AG09309 (cell line): ENCODE data around the gene ARHGAP30.

Source experiments
- DNase-seq: peaks from one replicate; pipeline ENCODE4 v3.0.0-alpha.2; 2010; ENCODE audit warnings: low read depth
- H3K4me3 ChIP-seq: 2 replicates; pipeline ENCODE4 v1.5.1; 2011; ENCODE audit warnings: mild to moderate bottlenecking, low read depth, low read length, moderate library complexity; ENCODE audit not compliant: control insufficient read depth
- CTCF ChIP-seq: IDR thresholded peaks from 2 replicates; pipeline ENCODE4 v1.5.1; 2011; ENCODE audit warnings: mild to moderate bottlenecking, low read depth, low read length, inconsistent platforms; ENCODE audit not compliant: insufficient read depth, control insufficient read depth; ENCODE audit errors: missing control alignments

ARHGAP30 gene

DNA sequence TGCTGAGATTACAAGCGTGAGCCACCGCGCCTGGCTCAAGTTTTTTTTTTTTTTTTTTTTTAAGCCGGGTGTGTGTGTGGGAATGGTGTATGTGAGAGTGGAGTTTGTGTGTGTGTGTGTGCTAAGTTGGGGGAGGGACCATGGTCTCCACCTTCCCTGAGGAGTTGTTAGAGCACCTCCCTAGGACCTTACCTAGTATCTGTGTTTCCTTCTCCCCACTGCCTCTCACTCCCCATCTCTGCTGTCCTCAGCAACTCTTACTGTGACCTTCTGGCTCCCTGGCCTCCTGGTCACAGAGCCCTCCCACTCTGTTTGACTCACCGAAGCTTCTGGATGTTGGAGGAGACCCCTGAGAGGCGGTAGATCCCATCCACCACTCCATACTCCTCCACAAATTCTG, 10.4 kb downstream of the ARHGAP30 start:
- DNase-seq: no peak
- no peak for TF ChIP-seq CTCF
- H3K4me3 ChIP-seq: no peak overlapping the region

DNA sequence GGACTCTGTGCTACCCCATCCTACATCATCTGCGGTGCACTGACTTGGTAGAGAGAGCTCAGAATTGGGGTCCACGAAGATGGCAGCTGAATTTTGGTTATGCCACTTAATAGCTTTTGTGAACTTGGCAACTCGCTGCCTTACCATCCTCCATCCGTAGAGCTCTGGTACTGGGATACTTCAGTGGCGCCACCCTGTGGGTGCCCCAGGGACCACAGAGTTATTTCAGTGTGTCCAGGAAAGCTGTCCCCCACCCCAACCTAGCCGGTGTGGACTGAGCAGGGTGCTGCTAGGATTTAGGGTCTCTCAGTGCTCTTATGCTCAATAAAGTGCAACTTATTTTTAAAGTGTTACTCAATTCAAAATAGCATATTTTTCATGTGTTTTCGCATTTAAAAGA, 14.9 kb downstream of the ARHGAP30 start:
- no peak for DNase-seq
- no peak overlapping the region for H3K4me3 ChIP-seq
- TF ChIP-seq CTCF: no peak

DNA sequence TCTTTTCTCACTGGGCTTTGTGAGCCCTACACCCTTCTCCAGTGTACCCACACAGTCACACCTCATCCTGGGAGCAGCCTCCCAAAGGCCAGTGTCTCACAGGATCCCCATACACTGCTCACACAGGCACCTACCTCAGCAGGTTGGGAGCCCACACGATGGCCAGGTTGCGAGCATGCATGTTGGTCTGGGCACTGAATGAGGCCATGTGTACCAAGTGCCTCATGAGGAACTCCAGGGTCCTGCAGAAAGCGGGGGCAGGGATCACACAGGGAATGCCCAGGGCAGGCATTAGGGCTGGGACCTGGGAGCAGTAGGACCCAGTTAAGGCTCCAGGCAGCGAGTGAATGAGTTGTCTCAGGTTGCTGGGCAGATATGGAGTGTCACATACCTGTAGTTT, 15.5 kb downstream of the ARHGAP30 start:
- no peak for TF ChIP-seq CTCF
- no peak overlapping the region for H3K4me3 ChIP-seq
- no peak for DNase-seq

DNA sequence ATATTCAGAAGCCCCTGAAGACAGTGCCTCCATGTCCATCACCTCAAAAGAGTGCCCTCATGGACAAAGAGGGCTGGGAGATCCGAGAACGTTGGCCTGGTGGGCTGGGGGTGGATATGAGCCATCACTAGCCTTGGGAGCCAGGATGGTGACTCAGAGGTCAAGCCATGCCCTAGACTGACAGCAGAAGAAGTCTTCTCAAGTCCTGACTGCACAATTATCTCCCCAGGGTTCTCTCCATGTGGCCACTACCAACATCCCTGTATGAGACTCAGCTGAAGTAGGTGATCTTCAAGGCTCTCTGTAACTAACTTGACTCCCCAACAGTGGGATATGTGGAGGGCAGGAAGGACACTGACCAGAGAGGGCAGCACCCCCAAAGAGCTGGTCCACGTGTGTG, 16.8 kb downstream of the ARHGAP30 start:
- no peak overlapping the region for H3K4me3 ChIP-seq
- TF ChIP-seq CTCF: no peak

DNA sequence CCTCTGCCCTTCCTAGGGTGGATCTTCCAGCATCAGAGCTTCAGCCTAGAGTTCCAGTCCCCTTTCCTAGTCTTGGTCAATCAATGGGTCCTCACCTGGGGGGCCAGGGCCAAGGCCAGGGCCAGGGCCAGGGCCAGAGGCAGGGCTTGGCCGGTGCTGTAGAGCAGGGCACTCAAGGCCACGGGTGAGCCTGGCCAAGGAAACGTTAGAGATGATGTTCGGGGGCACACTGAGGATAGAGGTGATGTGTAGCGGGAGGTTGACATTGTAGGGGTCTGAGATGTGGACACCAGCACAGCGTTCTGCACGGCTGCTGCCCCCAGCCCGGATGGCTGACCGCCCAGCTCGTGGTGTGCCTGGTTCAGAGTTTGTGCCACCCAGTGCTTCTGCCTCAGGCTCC, 18.5 kb downstream of the ARHGAP30 start:
- DNase-seq: no peak

More for the DNA sequence above, 16.8 kb downstream of the ARHGAP30 start:
- no peak for DNase-seq

GRCh38 chr1:161048949-161049722, 20.6 kb downstream of the ARHGAP30 start:
- DNase-seq: no peak
- H3K4me3 ChIP-seq: no peak overlapping the region
- no peak for TF ChIP-seq CTCF

More for the DNA sequence above, 18.5 kb downstream of the ARHGAP30 start:
- H3K4me3 ChIP-seq: no peak overlapping the region
- no peak for TF ChIP-seq CTCF
